GM12878 (cell line): ENCODE measurements around the gene DOCK1. TPM values are rescaled to one million over a fixed set of nuclear protein-coding genes. Genes with fewer than 3 reads are reported as not detected.

ENCODE experiments used
- ATAC-seq: fragments of 200-7000 bp; cut with Tn5 transposase; 3 replicates; pipeline ENCODE4 v1.9.1; 2020; ENCODE audit warnings: mild to moderate bottlenecking, moderate library complexity
- BruUV-seq: library from RNA; stranded (reverse); fragments of 400-500 nt; replicated peaks from 2 replicates; lab custom pipeline; 2021; lab: Mats Ljungman, UMichigan
- CTCF ChIA-PET: fragments of 300-600 bp; sonication (Branson Sonifier 250); formaldehyde crosslinking; extraction: SDS; loops from one replicate; lab custom pipeline; 2021; ENCODE audit warnings: inconsistent platforms; lab: Yijun Ruan, JAX
- POLR2A ChIA-PET: fragments of 350-600 bp; formaldehyde crosslinking; extraction: SDS; loops from one replicate; lab custom pipeline; 2021; ENCODE audit warnings: inconsistent platforms; lab: Charles Lee
- RAD21 ChIA-PET: fragments of 300-600 bp; sonication (Branson Sonifier 250); formaldehyde crosslinking; loops from one replicate; lab custom pipeline; 2023; ENCODE audit warnings: antibody characterized with exemption; ENCODE audit not compliant: unreplicated experiment; lab: Charles Lee
- SMC1A ChIA-PET: fragments of 300-600 bp; sonication (Branson Sonifier 250); formaldehyde crosslinking; loops from one replicate; lab custom pipeline; 2023; ENCODE audit not compliant: unreplicated experiment, uncharacterized antibody; lab: Charles Lee
- DNase-seq: peaks from one replicate; pipeline ENCODE4 v3.0.0-alpha.2; 2011; ENCODE audit warnings: low read depth, low spot score
- FAIRE-seq: peaks from 3 replicates; lab custom pipeline; 2011; peaks lifted over from hg19 to GRCh38; lab: Jason Lieb, UNC
- H2AFZ ChIP-seq: 2 replicates; pipeline ENCODE4 v1.6.0; 2011; ENCODE audit warnings: low read depth, low read length, control low read depth; ENCODE audit not compliant: control insufficient read depth
- H3K27ac ChIP-seq: 2 replicates; pipeline ENCODE4 v1.5.1; 2011; ENCODE audit warnings: control low read depth; ENCODE audit not compliant: control insufficient read depth, insufficient read depth
- H3K27me3 ChIP-seq, 2 experiments: replicated peaks in 1 of 2; 2 replicates each; pipeline versions ENCODE4 v1.6.0 to v1.6.1; 2011; ENCODE audit warnings: low read length in 1 of 2; ENCODE audit not compliant: control insufficient read depth in 2 of 2, insufficient read depth in 2 of 2
- H3K36me3 ChIP-seq, 2 experiments: 2 replicates each; pipeline ENCODE4 v1.5.1; 2011; ENCODE audit warnings: low read length in 1 of 2; ENCODE audit not compliant: control insufficient read depth in 2 of 2, insufficient read depth in 2 of 2
- H3K4me1 ChIP-seq: 2 replicates; pipeline ENCODE4 v1.6.1; 2011; ENCODE audit warnings: mild to moderate bottlenecking, low read length, moderate library complexity, mixed read lengths; ENCODE audit not compliant: control insufficient read depth, insufficient read depth
- H3K4me2 ChIP-seq: 2 replicates; pipeline ENCODE4 v1.6.0; 2011; ENCODE audit warnings: control low read depth; ENCODE audit not compliant: control insufficient read depth, insufficient read depth
- H3K4me3 ChIP-seq: fragments of 200-600 bp; sonication (generic); 2 replicates; pipeline ENCODE4 v1.5.1; 2016
- H3K79me2 ChIP-seq: 2 replicates; pipeline ENCODE4 v1.6.0; 2011; ENCODE audit warnings: low read length; ENCODE audit not compliant: control insufficient read depth, insufficient read depth
- H3K9ac ChIP-seq: 2 replicates; pipeline ENCODE4 v1.8.0; 2011; ENCODE audit warnings: low read length, control low read depth, mixed read lengths; ENCODE audit not compliant: control insufficient read depth, insufficient read depth
- H3K9me3 ChIP-seq: replicated peaks from 3 replicates; pipeline ENCODE4 v1.5.1; 2011; ENCODE audit warnings: mild to moderate bottlenecking, low read length; ENCODE audit not compliant: control insufficient read depth, insufficient read depth
- H4K20me1 ChIP-seq: 2 replicates; pipeline ENCODE4 v1.6.0; 2011; ENCODE audit not compliant: control insufficient read depth, insufficient read depth
- ATF2 ChIP-seq: IDR thresholded peaks from 2 replicates; pipeline ENCODE4 v1.6.1; 2012; ENCODE audit warnings: low read length, inconsistent platforms
- BMI1 ChIP-seq: fragments of 450-650 bp; IDR thresholded peaks from 2 replicates; pipeline ENCODE4 v1.6.1; 2016; ENCODE audit warnings: mild to moderate bottlenecking, moderate library complexity, borderline replicate concordance
- CBX5 ChIP-seq: sonication (generic); IDR thresholded peaks from 2 replicates; pipeline ENCODE4 v1.6.1; 2016; ENCODE audit warnings: low read depth, moderate library complexity, mild to moderate bottlenecking, inconsistent platforms
- EGR1 ChIP-seq, 2 experiments: IDR thresholded peaks; 1 replicate in 1 of 2; 2 replicates in 1 of 2; pipeline ENCODE4 v1.6.1; 2011 to 2012; ENCODE audit warnings: low read depth in 2 of 2, low read length in 2 of 2, borderline replicate concordance in 1 of 2, mild to moderate bottlenecking in 1 of 2, moderate library complexity in 1 of 2
- GABPA ChIP-seq: IDR thresholded peaks from 2 replicates; pipeline ENCODE4 v1.6.1; 2014; ENCODE audit warnings: antibody characterized with exemption, low read depth, mild to moderate bottlenecking, inconsistent platforms
- KLF5 ChIP-seq: fragments of 450-650 bp; IDR thresholded peaks from 2 replicates; pipeline ENCODE4 v1.6.1; 2014; ENCODE audit warnings: mild to moderate bottlenecking; ENCODE audit not compliant: partially characterized antibody
- NFXL1 ChIP-seq: fragments of 450-650 bp; IDR thresholded peaks from 2 replicates; pipeline ENCODE4 v1.6.1; 2017; ENCODE audit warnings: antibody characterized with exemption, mild to moderate bottlenecking, borderline replicate concordance
- NR2F1 ChIP-seq: fragments of 450-650 bp; conservative IDR thresholded peaks from 2 replicates; pipeline ENCODE4 v1.6.1; 2017; ENCODE audit warnings: mild to moderate bottlenecking
- SUZ12 ChIP-seq: fragments of 200-600 bp; sonication (generic); IDR thresholded peaks from one replicate; pipeline ENCODE4 v1.6.1; 2018; ENCODE audit warnings: antibody characterized with exemption, mild to moderate bottlenecking; ENCODE audit not compliant: unreplicated experiment
- ZNF384 ChIP-seq: IDR thresholded peaks from 2 replicates; pipeline ENCODE4 v1.6.1; 2012; ENCODE audit warnings: low read depth, mild to moderate bottlenecking, low read length, improper control_type of control experiment, borderline replicate concordance
- ZNF592 ChIP-seq: fragments of 450-650 bp; IDR thresholded peaks from 2 replicates; pipeline ENCODE4 v1.6.1; 2017; ENCODE audit warnings: mild to moderate bottlenecking, moderate library complexity
- WGBS: methylation state at CpG from one replicate; pipeline ENCODE4 v1.1.6; 2016; ENCODE audit warnings: low lambda C conversion rate; ENCODE audit not compliant: insufficient replicate concordance, insufficient coverage; ENCODE audit errors: missing lambda C conversion rate; 5-methylcytosine and 5-hydroxymethylcytosine counted together
- in situ Hi-C: fragments of 300-500 bp; cut with MboI; formaldehyde crosslinking; loops from 9 replicates; pipeline ENCODE4 v1.14.3; 2018; ENCODE audit warnings: mixed read lengths
- intact Hi-C: fragments of 100-400 bp; cut with micrococcal nuclease; formaldehyde crosslinking; loops from one replicate; pipeline ENCODE4 v1.14.2; 2022; ENCODE audit not compliant: unreplicated experiment
- polyA plus RNA-seq, 11 experiments: library from polyadenylated mRNA; depleted of rRNA in 4 of 11; unstranded in 6 of 11; stranded (reverse) in 5 of 11; fragments of >200 nt; fragmentation: Nextera tagmentation in 4 of 11; fragmentation: Illumina TruSeq in 1 of 11; extraction: Ambion mirVana in 4 of 11; extraction: Trizol in 1 of 11; gene quantifications; 1 replicate in 1 of 11; 2 replicates in 10 of 11; pipeline versions ENCODE4 v1.2.1 to v1.2.3, GENCODE V29; 2011 to 2016; ENCODE audit warnings: inconsistent platforms in 2 of 11, missing spikeins in 2 of 11, low read depth in 1 of 11
- total RNA-seq, 4 experiments: library from RNA; depleted of rRNA in 3 of 4; stranded (reverse); fragments of >200 nt in 3 of 4; fragmentation: Illumina TruSeq in 1 of 4; extraction: Trizol in 1 of 4; gene quantifications; 2 replicates each; pipeline versions ENCODE4 v1.2.1 to v1.2.3, GENCODE V29; 2013 to 2021
- TF ChIP-seq, protein P1 (sequence below): fragments of 450-650 bp; IDR thresholded peaks from 2 replicates; pipeline ENCODE4 v1.6.1; 2018; ENCODE audit warnings: borderline replicate concordance, mild to moderate bottlenecking; ENCODE audit not compliant: partially characterized antibody
- TF ChIP-seq, protein P2 (sequence below): fragments of 450-650 bp; IDR thresholded peaks from 2 replicates; pipeline ENCODE4 v1.6.1; 2017; ENCODE audit warnings: mild to moderate bottlenecking

The DOCK1 gene
- total and polyA plus RNA-seq, 10 of the 15 experiments (the other 5 are each of a cell fraction or from before 2014, with no cell fraction given), result 0.05 to 0.18 TPM; not detected in 8

DNA sequence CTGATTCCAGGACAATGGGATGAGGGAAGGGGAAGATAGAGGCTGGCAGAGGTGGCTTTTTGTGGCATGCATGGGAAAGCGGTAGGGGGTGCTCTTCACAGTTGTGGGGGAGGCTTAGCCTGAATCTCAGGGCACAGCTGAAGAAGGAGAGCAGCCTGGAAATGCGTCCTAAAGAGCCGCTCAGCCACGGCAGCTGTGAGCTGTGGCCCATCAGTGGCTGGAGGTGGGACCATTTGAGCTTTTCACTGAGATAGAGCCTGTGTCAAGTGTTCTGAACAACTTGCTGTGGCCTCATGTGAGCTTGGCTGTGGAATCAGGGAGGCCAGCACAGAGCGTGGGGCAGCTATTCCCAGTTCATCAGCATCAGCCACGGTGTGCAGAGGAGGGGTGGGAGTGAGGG, 391.5 kb downstream of the DOCK1 start:
- Histone ChIP-seq H2AFZ (no peak overlapping the region), H3K4me2 (no peak overlapping the region), H3K9me3 (no peaks in the 10 kb centered on the region; the same call in 2 of the 3 replicates), H3K79me2 (no peaks in the 10 kb centered on the region), H3K27ac (no peak overlapping the region), H3K27me3 (no peaks in the 10 kb centered on the region), H3K9ac (no peak overlapping the region), H4K20me1 (no peaks in the 10 kb centered on the region), H3K4me1 (no peaks in the 10 kb centered on the region), H3K4me3 (no peak overlapping the region), H3K36me3 (no peaks in the 10 kb centered on the region)
- SMC1A ChIA-PET, result no interaction called here
- CTCF ChIA-PET, result no interaction called here
- FAIRE-seq (no peak), DNase-seq (no peak), ATAC-seq (no peak)
- RAD21 ChIA-PET, result no interaction called here
- no TSS peak for BruUV-seq
- POLR2A ChIA-PET, result no interaction called here
- intact Hi-C loops (no loop called here), in situ Hi-C loops (no loop called here)
- 15% methylated on average over 6 of the region's 6 CpGs for WGBS
- TF ChIP-seq EGR1 (IDR thresholded peaks at IDR 0.05; ENCODE audit: borderline replicate concordance in 1 of 2, low read depth in 2 of 2, low read length in 2 of 2) (no peak), SUZ12 (no peak), ZNF592 (no peak), ATF2 (no peak), CBX5 (no peak), NFXL1 (no peak), BMI1 (no peak), ZNF384 (no peak), NR2F1 (no peak), GABPA (no peak), KLF5 (no peak)
- TF ChIP-seq, protein P1, sequence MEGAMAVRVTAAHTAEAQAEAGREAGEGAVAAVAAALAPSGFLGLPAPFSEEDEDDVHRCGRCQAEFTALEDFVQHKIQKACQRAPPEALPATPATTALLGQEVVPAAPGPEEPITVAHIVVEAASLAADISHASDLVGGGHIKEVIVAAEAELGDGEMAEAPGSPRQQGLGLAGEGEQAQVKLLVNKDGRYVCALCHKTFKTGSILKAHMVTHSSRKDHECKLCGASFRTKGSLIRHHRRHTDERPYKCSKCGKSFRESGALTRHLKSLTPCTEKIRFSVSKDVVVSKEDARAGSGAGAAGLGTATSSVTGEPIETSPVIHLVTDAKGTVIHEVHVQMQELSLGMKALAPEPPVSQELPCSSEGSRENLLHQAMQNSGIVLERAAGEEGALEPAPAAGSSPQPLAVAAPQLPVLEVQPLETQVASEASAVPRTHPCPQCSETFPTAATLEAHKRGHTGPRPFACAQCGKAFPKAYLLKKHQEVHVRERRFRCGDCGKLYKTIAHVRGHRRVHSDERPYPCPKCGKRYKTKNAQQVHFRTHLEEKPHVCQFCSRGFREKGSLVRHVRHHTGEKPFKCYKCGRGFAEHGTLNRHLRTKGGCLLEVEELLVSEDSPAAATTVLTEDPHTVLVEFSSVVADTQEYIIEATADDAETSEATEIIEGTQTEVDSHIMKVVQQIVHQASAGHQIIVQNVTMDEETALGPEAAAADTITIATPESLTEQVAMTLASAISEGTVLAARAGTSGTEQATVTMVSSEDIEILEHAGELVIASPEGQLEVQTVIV, result no peak
- TF ChIP-seq, protein P2, sequence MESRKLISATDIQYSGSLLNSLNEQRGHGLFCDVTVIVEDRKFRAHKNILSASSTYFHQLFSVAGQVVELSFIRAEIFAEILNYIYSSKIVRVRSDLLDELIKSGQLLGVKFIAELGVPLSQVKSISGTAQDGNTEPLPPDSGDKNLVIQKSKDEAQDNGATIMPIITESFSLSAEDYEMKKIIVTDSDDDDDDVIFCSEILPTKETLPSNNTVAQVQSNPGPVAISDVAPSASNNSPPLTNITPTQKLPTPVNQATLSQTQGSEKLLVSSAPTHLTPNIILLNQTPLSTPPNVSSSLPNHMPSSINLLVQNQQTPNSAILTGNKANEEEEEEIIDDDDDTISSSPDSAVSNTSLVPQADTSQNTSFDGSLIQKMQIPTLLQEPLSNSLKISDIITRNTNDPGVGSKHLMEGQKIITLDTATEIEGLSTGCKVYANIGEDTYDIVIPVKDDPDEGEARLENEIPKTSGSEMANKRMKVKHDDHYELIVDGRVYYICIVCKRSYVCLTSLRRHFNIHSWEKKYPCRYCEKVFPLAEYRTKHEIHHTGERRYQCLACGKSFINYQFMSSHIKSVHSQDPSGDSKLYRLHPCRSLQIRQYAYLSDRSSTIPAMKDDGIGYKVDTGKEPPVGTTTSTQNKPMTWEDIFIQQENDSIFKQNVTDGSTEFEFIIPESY, result no peak
